Hematopoietic multipotent progenitor cell treated with erythropoietin and hydrocortisone succinate and interleukin-3 and kit ligand, for 4 days (in vitro differentiated cells): Measurements from ENCODE around the gene METTL22.
A peak's percentile ranks its signal among the peaks of the same experiment; 100 is the strongest.

ENCODE experiments used
- DNase-seq: peaks from one replicate; pipeline ENCODE4 v3.0.0-alpha.2; 2015

Gene METTL22

DNA sequence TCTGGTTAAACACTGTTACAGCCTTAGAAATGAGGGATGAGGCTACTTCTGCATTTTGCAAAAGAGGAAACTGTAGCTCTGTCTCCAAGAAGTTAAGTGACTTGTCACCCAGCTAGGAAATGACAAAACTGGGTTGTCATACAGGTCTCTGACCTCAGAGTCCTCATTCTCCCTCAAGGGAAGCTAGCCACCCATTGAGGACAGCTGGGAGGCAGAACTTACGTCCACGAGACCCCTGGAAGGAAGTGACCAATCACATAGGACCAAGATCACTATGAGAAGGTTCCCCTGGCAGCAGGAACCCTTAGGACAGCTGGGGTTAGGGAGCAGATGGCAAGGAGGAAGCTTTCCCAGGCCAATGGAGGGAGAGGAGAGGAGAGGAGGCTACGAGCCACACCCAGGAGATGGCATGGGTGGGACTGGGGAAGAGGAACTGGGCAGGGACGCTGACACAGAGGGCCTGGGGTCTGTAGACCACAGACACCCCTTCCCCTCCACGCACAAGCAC is 11.2 kb downstream of the METTL22 start:
- DNase-seq = peak; percentile 91

DNA sequence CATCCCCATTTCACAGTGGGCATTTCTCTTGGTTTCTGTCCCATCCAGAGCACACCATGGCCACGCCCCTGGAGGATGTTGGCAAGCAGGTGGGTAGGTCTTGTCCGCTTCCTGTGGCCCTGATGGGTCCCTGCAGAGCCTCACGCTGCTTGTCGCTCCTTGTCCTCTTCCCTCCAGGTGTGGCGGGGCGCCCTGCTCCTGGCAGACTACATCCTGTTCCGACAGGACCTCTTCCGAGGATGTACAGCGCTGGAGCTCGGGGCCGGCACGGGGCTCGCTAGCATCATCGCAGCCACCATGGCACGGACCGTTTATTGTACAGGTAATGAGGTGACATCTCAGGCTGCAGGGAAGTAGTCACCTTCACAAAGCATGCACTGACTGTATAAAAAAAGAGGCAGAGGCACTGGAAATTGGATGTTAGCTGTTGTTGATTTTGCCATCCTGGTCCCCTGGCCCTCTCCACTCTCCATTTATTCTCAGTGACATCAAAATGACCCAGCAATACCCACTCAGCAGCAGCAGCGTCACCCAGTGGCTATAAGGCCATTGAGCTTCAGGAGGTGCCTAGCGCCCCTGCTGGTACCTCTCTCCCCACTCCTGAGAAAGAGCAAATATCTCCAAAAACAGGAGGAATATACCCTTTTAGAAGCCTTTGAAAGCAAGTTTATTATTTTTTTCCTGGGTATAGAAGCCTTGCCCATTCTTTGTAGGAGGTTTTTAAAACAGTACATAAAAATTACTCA is 13.7 kb downstream of the METTL22 start:
- peak; percentile 50 for DNase-seq

DNA sequence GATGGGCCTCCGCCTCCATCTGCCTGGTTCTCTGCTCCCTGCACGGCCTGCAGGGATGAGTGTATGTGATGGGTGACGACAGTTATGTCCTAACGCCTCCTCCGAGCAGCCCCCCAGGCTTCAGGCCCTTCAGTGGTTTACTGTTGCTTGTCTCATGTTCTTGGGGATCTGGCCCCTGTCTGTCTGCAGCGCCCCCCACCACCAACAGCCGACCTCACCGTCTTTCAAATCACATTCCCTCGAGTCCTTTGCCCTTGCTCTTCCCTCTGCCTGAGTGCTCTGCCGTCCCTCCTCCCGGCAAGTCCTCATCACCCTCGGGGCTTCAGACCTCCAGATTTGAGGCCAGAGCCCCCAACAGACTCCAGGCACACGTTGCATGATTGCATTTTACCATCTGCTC is 18.2 kb downstream of the METTL22 start:
- no peak for DNase-seq

DNA sequence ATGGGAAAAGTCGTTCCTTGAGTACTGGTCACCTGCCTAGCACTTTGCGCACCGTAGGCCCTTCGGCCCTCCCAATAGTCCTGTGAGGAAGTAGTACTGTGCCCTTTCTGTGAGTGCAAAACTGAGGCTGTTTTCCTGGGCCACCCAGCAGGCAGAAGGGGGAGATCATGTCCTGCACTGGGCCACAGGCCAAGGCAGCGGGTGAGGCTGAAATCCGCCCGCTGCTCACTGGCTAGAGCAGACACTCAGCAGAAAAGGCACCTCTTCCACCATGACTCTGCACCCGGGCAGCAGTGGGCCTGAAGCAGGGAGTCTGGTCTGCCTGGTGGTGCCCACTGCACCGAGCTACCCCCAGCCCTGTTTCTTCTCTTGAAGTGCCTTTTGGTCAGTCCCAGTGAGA is 20.2 kb downstream of the METTL22 start:
- DNase-seq = peak; percentile 68

DNA sequence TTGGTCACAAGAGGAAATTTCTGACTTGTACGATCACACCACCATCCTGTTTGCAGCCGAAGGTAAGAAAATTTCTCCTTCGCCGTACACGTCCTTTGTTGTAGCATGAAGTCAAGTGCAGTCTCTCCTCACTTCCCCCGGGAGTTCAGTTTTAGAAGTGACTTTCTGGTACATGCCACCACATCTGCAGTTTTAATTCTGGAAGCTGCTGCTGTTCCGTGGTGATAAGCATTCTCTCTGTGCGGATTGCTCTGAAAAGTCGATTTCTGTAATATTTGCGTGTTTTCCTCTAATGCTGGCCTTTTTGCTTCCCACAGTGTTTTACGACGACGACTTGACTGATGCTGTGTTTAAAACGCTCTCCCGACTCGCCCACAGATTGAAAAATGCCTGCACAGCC is 20.6 kb downstream of the METTL22 start:
- DNase-seq = peak; percentile 60

DNA sequence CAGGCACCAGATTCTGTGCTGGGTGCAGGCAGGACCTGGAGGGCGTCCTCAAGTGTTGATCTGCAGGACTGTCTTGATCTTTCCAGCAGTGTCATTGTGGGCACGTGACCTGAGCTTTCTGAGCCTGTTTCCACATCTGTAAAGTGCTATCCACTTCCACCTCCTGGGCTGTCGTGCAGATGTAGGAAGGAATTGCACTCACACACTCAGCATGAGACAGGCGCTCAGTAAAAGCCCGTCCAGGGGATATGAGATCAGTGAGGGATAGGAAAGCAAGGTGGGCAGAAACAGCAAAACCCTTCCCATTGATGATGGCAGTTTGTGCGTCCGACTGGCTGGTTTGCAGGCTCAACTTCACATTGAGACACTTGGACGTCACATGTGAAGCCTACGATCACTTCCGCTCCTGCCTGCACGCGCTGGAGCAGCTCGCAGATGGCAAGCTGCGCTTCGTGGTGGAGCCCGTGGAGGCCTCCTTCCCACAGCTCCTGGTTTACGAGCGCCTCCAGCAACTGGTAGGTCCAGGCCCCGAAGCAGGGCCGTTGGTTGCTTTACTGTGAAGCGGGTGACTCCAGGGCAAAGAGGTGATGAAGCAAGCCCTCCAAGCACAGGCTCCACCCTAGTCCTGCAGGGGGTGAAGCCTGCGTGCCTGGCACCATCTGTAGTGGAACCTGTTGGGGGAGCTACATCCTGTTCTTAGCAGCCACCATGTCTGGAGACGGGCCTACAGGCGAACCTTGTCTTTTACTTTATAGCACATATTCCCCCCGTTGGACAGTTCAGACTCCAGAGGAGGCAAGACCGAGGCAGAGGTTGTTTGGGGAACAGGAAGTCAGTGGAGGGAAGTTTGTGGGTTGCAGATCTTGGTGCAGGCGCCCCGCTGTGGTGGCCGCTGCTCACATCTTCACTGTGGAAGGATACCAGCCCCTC is 23.0 kb downstream of the METTL22 start:
- DNase-seq = peak; percentile 84

DNA sequence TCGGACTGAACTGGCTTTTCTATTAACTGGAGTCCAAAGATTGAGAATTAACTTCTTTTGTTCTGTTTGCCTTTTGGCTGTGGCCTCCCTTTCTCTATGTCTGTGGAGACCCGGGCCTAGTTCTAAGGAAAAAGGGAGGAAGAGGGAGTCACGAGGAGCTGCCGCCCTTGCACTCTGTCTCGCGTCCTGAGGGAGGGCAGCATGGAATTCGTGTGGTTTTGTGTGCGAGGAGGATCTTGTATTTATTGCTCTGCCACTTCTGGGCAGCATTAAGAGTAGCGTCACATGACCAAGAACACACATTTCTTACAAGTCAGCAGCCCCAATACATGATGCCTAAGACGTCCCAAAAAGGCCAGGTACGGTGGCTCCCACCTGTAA is 23.6 kb downstream of the METTL22 start:
- no peak for DNase-seq

DNA sequence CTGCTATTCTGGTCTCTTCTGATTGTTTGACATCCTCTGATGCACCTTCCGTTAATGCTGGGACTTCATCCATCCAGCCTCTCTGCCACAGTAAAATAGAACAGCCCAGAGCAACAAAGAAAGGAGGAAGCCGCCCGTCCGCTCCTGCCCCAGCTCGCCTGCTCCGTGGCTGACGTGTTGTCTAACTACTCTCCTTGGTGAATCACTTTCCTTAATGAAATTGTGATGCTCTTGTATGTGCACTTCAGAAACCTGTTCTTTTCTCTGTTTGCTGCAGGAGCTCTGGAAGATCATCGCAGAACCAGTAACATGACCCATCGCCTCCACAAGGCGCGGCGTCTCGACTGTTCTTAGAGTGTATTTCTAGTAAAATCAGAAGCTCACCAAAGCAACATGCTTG is 24.3 kb downstream of the METTL22 start:
- no peak for DNase-seq

DNA sequence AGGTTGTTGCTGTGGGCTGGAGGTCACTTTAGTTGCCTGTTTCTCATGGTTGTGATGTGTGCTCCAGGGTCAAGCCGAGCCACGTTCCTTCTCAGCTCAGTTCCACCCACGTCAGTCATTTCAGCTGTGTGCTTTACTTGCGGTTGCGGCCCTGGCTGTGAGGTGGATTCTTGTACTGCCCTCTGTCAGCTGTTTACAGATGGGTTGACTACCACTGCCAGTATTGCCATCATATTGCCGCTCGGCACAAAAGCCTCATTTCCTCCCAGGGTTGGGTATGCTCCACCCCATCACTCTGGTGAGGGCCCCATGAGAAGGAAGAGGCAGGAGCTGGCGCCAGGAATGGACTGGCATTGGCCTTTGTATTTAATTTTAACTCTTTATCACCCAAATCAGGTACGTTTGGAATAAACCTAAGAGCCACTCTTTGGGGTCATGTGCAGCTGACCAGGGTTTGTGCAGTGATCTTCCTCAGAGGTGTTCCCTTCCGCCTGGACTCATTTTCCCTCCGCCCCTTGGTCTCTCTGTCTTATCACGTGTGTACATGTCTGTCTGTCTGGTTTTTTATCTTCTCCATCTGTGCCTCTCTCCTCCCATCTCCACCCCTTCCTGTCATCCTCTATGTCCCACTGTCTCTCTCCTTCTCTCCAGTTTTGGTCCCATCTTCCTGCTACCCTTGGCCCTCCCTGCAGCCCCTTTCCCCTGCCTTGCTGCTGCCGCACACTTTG is 25.0 kb downstream of the METTL22 start:
- peak; percentile 77 for DNase-seq

DNA sequence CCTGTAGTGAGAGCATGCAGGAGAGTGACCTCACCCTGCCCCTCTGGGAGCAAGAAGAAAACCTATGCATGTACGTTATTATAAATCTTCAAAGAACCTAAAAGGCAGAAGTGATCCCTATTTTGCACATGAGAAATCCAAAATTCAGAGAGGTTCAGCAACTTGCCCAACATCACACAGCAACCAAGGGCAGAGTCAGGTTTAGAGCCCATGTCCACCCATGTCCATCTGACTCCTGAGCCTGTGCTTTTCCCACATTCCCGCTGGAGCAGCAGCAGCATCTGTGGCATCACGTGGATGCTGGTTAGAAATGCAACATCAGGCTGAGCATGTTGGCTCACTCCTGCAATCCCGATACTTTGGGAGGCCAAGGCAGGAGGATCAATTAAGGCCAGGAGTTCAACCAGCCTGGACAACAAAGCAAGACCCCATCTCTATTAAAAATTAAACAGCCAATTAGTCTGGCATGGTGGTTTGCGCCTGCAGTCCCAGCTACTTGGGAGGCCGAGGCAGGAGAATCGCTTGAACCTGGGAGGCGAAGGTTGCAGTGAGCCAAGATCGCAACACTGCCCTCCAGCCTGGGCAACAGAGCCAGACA is 26.3 kb downstream of the METTL22 start:
- no peak for DNase-seq

DNA sequence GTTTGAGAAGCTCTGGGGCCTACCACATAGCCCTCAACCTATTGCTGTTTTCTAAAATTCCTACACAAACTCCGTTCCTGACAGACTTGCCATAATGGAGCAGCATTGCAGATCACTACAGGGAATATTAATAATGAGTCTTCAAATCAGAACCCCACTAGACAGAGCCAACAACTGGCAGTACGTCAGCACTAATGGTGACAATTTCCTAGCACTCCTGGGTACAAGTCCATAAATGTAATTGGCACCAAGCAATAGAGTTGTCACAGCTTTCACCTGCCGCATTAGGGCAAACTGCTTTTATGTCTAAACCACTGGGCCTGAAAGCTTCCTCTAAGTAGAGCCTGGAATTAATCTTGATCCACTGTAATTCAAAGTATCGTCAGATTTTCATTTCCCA is 27.4 kb downstream of the METTL22 start:
- DNase-seq = no peak

DNA sequence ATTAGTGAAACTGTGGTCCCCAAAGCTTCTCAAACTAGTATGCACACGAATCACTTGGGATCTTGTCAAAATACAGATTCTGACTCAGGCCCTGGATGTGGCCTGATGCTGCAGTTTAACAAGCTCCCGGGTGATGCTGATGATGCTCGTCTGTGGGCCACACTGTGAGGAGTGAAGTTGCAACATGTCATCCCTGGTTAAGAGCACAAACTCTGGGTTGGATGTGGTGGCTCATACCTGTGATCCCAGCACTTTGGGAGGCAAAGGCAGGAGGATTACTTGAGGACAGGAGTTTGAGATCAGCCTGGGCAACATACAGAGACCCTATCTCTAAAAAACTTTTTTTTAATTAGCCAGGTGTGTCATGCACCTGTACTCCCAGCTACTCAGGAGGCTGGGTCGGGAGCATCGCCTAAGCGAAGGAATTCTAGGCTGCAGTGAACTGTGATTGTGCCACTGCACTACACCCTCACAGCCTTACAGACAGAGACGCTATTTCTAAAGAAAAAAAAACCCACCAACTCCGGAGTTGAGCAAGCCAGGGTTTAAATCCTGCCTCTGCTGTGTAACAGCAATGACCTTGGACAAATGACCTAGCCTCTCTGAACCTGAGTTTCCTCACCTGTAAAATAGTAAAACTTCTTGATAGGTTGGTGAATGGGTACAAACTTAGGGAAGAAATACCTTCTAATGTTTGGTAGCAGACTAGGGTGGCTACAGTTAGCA is 28.5 kb downstream of the METTL22 start:
- no peak for DNase-seq

DNA sequence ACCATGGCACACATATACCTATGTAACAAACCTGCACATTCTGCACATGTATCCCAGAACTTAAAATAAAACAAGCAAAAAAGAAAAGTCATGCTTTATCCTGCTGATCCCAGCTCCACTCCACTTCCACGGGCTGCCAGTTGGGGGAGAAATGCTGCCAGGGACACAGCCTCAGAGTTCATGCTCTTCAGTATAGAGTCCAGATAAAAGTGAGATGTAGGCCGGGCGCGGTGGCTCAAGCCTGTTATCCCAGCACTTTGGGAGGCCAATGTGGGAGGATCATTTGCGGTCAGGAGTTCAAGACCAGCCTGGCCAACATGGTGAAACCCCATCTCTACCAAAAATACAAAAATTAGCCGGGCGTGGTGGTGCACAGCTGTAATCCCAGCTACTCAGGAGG is 30.5 kb downstream of the METTL22 start:
- DNase-seq = peak; percentile 48

DNA sequence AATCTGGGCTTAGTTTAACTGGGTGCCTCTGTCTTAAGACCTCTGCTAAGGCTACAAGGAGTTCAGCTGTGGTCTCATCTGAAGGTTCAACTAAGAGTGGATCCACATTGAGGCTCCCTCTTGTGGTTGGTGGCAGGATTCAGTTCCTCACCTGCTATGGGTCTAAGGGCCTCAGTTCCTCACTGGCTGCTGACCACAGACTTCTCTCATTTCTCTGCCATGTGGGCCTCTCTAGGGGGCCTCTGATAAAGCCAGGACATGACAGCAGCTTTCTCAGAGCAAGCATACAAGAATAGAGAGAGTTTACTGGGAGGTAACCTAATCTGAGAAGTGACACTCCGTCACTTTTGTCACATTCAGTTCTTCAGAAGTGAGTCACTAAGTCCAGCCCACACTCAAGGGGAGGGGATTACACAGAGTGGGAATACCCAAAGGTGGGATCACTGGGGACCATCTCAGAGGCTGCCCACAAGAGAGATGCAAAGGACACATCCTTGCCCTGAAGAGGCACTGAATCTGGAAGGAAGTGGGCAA is 33.8 kb downstream of the METTL22 start:
- peak; percentile 70 for DNase-seq

DNA sequence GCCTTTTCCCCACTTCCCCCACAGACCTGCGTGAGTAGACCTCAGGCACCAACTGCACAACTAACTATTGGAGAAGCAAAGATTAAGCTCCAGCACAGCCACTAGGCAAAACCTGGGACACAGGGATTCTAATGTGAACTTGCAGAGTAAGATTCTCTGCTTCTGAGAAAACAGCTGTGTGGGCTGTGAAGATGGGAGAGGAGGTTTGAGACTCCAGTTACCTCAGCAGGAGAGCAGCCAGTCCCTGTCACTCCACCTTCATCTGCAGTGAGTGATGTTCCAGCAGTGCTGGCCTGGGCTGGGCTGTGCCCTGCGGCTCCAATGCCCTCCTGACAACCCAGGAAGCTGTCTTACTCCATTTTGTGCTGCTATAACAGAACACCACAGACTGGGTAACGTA is 34.9 kb downstream of the METTL22 start:
- no peak for DNase-seq

DNA sequence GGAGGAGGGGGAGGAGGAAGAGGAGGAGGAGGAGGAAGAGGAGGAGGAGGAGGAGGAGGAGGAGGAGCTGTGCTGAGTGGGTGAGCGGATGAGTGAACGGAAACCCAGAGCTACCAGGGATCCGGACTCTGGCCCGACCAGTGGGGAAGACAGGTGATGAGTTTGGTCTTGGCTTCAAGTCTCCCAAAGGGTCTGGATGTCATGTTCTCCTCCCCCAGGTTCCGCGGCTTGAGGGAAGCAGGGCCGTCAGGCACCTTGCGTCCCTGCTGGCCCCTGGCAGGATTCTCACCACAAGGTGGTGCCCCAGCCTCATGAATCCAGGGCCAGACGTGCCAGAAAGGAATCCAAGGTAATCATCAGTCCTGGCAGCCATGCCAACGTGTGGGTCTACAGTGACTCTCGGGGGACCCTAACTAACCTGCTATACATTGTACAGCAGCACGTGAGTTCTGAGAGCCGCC is 39.4 kb downstream of the METTL22 start:
- DNase-seq = peak; percentile 74

DNA sequence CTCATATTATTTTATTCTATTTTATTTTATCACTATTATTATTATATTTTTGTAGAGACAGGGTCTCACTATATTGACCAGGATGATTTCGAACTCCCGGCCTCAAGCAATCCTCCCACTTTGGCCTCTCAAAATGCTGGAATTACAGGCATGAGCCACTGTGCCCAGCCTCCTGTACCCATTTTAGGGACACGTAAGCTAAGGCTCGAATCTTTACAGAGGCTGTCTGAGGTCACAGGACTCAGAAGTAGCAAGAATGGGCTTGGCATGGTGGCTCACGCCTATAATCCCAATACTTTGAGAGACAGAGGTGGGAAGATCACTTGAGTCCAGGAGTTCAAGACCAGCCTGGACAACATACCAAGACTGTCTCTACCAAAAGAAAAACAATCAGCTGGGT is 40.2 kb downstream of the METTL22 start:
- no peak for DNase-seq

DNA sequence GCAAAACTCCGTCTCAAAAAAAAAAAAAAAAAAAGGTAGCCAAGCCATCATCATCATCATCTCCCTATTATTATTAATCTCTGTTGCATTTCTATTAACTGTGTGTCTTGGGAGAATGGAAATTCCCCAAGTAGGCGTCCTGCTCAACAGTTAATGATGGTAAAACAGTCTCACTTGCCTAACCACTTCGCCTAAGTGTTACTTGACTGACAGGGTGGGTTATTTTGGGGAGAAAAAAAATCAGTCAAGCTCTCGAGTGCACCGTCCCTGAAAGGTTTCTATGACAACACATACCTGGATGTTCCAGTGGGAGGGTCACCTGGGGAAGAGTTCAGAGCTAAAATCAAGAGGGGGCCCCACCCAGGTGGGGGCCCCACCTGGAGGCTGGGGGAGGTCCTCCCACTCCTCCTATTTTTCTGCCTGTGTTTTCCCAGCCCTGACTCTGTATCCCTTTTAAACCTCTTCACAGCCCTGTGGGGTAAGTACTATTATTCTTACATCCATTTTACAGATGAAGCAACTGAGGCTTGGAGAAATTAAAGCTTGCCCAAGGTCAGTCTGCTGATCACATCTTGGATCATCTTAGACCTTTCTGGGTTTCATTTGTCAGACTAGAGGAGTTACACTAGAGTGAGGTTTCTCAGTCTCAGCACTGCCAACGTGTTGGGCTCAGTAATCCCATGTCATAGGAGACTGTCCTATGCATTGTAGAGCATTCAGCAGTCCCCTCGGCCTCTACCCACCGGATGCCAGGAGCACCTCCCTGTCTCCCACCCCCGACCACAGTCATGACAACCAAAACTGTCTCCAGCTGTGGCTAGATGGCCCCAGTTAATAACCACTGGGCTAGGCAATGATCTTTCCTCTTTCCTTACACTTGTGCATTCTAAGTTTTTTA is 41.9 kb downstream of the METTL22 start:
- DNase-seq = no peak

DNA sequence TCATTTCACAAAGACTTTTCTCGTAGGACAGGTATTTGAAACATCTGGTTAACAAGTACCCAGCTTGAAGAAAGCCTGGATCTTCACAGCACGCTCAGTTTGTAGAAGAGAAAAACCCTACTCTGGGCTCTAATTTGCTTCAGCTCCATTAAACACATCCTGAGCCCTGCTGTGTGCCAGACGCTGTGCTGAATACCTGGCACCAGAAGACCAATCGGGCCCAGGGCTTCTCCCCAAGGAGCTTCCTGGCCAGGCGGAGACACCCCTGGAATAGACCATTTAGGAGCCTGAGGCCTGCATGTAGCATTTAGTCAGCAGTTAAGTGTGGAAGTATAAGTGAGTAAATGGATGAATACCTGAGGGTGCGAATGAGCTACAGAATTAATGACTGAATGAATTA is 44.0 kb downstream of the METTL22 start:
- DNase-seq = no peak

DNA sequence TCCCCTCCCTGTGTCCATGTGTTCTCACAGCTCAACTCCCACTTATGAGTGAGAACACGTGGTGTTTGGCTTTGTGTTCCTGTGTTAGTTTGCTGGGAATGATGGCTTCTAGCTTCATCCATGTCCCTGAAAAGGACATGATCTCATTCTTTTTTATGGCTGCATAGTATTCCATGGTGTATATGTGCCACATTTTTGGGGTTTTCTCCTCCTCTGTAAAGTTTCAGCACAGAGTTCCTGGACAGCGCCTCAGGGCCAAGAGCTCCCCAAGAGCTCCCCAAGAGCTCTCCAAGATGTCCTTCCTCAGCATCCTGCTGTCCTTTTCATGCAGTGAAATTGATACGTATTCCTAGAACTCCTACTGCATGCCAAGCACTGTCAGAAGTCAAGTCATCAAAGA is 46.0 kb downstream of the METTL22 start:
- no peak for DNase-seq

DNA sequence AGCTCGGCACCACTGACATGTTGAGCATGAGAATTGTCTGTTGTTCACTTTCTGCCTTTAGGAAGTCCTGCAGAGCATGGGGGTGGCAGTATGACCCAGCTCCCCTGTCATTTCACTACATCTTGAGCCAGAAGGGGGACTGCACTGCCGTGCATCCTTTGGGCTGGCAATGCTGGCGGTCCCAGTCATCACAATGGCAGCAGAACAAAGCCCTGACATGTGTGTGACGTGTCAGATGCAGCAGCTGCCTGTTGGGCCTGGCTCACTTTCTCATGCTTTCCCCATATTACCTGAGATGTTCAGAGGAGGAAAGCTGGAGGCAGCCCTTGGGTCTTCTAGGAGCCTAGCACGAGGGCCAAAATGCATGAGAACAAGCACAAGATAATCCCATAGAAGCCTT is 46.6 kb downstream of the METTL22 start:
- DNase-seq = no peak
